ENCODE measurements around the gene EIPR1. TPM values are rescaled to one million over a fixed set of nuclear protein-coding genes. Genes with fewer than 3 reads are reported as not detected.

Gene EIPR1
- total RNA-seq, 2 donors from 2014 or later: 25.1 to 28.5 TPM

DNA sequence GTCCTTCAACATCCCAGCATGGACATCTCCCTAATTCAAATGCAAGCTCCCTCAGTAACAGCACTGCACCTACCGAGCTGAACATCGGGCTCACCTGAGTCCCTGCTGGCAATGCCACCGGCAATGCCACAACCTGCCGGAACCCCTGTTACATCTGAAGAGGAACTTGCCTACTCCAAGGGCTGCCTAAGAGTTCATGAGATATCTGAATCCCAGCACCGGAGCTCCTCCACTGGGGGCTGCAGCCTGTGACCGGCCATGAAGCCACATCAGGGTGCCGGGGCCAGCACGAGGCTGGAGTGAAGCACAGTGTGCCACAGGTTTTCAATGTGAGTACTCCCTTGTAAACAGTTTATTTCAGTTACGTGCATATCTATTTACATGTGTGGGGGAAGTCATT is 152.9 kb downstream of the EIPR1 start:
- ATAC-seq (no peak), DNase-seq (no peak)
- Mint-ChIP-seq H3K4me3 (peak overlapping the region; percentile 49), H3K27me3 (no peaks in the 10 kb centered on the region), H3K36me3 (ENCODE audit: low read depth) (peaks cover 3% of the 10 kb centered on the region), H3K4me1 (peaks cover 32% of the 10 kb centered on the region), H3K27ac (peak overlapping the region; percentile 100)
- no peaks in the 10 kb centered on the region for H3K9me3 ChIP-seq (ENCODE audit: control insufficient read depth, low read length, poor library complexity, severe bottlenecking)

GRCh38 chr2:3223080-3223923 is 154.3 kb downstream of the EIPR1 start:
- peak overlapping the region; percentile 57 for H3K4me3 Mint-ChIP-seq
- H3K27ac Mint-ChIP-seq: peak overlapping the region; percentile 100
- no peaks in the 10 kb centered on the region for H3K27me3 Mint-ChIP-seq
- H3K4me1 Mint-ChIP-seq: peaks cover 32% of the 10 kb centered on the region
- DNase-seq (peak; percentile 47 to 69 (median 65)), ATAC-seq (peak; percentile 83)
- H3K9me3 ChIP-seq (ENCODE audit: control insufficient read depth, low read length, poor library complexity, severe bottlenecking): no peaks in the 10 kb centered on the region
- H3K36me3 Mint-ChIP-seq (ENCODE audit: low read depth): peaks cover 3% of the 10 kb centered on the region

DNA sequence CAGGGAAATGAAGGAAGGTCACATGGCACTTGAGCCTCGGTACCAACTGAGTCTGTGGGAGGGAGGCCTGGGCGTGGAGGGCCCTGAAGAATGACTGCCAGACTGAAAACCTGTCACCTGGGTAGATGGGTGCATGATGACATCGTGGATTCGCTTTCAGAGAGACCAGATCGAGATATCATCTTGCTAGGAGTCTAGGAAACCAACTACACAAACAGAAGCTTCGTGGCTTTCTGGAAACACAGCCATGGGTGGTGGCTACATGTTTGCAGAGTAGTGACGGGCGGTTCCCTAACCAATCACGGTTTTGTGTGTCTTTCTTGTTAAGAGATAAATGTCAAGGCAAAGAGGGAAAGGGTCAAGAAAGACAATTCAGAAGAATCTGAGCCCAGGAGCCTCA is 155.0 kb downstream of the EIPR1 start:
- ATAC-seq (peak; percentile 81), DNase-seq (peak; percentile 24 to 60 (median 56))
- peaks cover 3% of the 10 kb centered on the region for H3K36me3 Mint-ChIP-seq (ENCODE audit: low read depth)
- H3K27ac Mint-ChIP-seq: peak overlapping the region; percentile 100
- H3K9me3 ChIP-seq (ENCODE audit: control insufficient read depth, low read length, poor library complexity, severe bottlenecking): no peaks in the 10 kb centered on the region
- no peaks in the 10 kb centered on the region for H3K27me3 Mint-ChIP-seq
- H3K4me1 Mint-ChIP-seq: peaks cover 35% of the 10 kb centered on the region
- H3K4me3 Mint-ChIP-seq: peak overlapping the region; percentile 57

- Mint-ChIP-seq H3K27me3 (no peaks in the 10 kb centered on the region), H3K4me3 (no peak overlapping the region), H3K4me1 (peaks cover 40% of the 10 kb centered on the region), H3K27ac (peak overlapping the region; percentile 61), H3K36me3 (ENCODE audit: low read depth) (no peaks in the 10 kb centered on the region)
- ATAC-seq (no peak), DNase-seq (no peak)
- no peaks in the 10 kb centered on the region for H3K9me3 ChIP-seq (ENCODE audit: control insufficient read depth, low read length, poor library complexity, severe bottlenecking)
These were observed 158.1 kb downstream of the EIPR1 start for GRCh38 chr2:3219536-3219935.

DNA sequence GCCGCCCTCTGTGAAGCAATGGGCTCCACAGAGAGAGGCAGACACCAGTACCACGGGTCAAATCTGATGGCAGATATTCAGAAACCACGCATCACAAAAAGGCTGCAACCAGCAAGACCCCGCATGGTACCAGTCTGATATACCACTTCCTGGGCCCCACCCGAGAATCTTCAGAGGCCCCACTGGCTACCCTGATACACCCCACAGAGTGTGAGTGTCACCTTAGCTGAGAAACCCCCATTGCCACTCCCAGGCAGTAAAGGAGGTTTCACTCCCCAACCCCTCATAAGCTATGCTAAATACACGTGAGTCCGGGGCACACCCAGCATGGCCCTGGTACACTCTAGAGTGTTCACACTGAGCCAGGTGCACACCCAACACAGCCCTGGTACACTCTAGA is 160.0 kb downstream of the EIPR1 start:
- Mint-ChIP-seq H3K27me3 (no peaks in the 10 kb centered on the region), H3K4me3 (no peak overlapping the region), H3K27ac (peak overlapping the region; percentile 92), H3K36me3 (ENCODE audit: low read depth) (no peaks in the 10 kb centered on the region), H3K4me1 (peaks cover 30% of the 10 kb centered on the region)
- no peak for ATAC-seq
- no peak for DNase-seq
- no peaks in the 10 kb centered on the region for H3K9me3 ChIP-seq (ENCODE audit: control insufficient read depth, low read length, poor library complexity, severe bottlenecking)

GRCh38 chr2:3216841-3217495 is 160.7 kb downstream of the EIPR1 start:
- H3K36me3 Mint-ChIP-seq (ENCODE audit: low read depth): peaks cover 2% of the 10 kb centered on the region
- no peaks in the 10 kb centered on the region for H3K9me3 ChIP-seq (ENCODE audit: control insufficient read depth, low read length, poor library complexity, severe bottlenecking)
- peak overlapping the region; percentile 92 for H3K27ac Mint-ChIP-seq
- no peaks in the 10 kb centered on the region for H3K27me3 Mint-ChIP-seq
- H3K4me1 Mint-ChIP-seq: peaks cover 24% of the 10 kb centered on the region
- DNase-seq (no peak), ATAC-seq (peak; percentile 42)
- no peak overlapping the region for H3K4me3 Mint-ChIP-seq

- no peaks in the 10 kb centered on the region for H3K9me3 ChIP-seq (ENCODE audit: control insufficient read depth, low read length, poor library complexity, severe bottlenecking)
- peaks cover 4% of the 10 kb centered on the region for H3K36me3 Mint-ChIP-seq (ENCODE audit: low read depth)
- peaks cover 22% of the 10 kb centered on the region for H3K4me1 Mint-ChIP-seq
- no peak for DNase-seq
- H3K27ac Mint-ChIP-seq: peak overlapping the region; percentile 92
- no peak overlapping the region for H3K4me3 Mint-ChIP-seq
- H3K27me3 Mint-ChIP-seq: no peaks in the 10 kb centered on the region
- no peak for ATAC-seq
These were observed 162.7 kb downstream of the EIPR1 start for GRCh38 chr2:3214806-3215404.

DNA sequence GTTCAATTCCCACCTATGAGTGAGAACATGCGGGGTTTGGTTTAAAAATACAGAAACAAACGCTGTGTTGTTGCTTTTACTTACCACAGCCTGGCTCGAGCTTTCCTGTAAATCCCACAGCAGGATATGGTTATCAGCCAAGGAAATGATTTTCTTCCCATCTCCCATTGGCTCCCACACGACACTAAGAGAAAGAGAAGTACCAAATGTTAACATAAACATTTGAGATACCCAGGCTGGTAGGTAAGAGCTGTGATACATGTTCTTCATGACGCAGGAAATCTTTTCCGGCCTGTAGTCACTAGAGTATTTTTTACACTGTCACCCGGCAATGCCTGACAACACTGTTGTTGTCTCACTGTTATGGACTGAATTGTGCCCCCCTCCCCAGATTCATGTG is 163.6 kb downstream of the EIPR1 start:
- H3K9me3 ChIP-seq (ENCODE audit: control insufficient read depth, low read length, poor library complexity, severe bottlenecking): no peaks in the 10 kb centered on the region
- H3K4me3 Mint-ChIP-seq: no peak overlapping the region
- peaks cover 8% of the 10 kb centered on the region for H3K36me3 Mint-ChIP-seq (ENCODE audit: low read depth)
- no peaks in the 10 kb centered on the region for H3K27me3 Mint-ChIP-seq
- H3K4me1 Mint-ChIP-seq: peaks cover 26% of the 10 kb centered on the region
- H3K27ac Mint-ChIP-seq: peak overlapping the region; percentile 92
- DNase-seq (no peak), ATAC-seq (no peak)

- DNase-seq (no peak), ATAC-seq (no peak)
- Mint-ChIP-seq H3K4me3 (no peak overlapping the region), H3K4me1 (peaks cover 31% of the 10 kb centered on the region), H3K27me3 (no peaks in the 10 kb centered on the region), H3K27ac (no peak overlapping the region), H3K36me3 (ENCODE audit: low read depth) (peaks cover 8% of the 10 kb centered on the region)
- no peaks in the 10 kb centered on the region for H3K9me3 ChIP-seq (ENCODE audit: control insufficient read depth, low read length, poor library complexity, severe bottlenecking)
These were observed 164.6 kb downstream of the EIPR1 start for GRCh38 chr2:3212984-3213383.

DNA sequence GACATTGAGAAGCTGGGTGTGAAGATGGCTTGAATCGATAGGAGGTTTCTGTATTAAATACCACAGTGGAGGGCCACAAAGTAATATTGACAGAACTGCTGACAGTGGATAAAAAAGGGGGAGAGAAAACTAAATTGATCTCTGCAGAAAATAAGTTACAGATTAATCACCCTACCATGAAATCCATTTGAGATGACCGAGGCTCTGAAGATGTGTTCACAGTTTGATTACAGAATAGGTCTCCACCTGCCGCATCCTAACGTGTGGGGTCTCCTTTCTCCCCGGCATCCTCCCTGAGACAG is 165.6 kb downstream of the EIPR1 start:
- H3K4me3 Mint-ChIP-seq: no peak overlapping the region
- H3K4me1 Mint-ChIP-seq: peaks cover 27% of the 10 kb centered on the region
- H3K27ac Mint-ChIP-seq: peak overlapping the region; percentile 80
- no peaks in the 10 kb centered on the region for H3K9me3 ChIP-seq (ENCODE audit: control insufficient read depth, low read length, poor library complexity, severe bottlenecking)
- peaks cover 8% of the 10 kb centered on the region for H3K36me3 Mint-ChIP-seq (ENCODE audit: low read depth)
- no peaks in the 10 kb centered on the region for H3K27me3 Mint-ChIP-seq
- ATAC-seq: no peak
- no peak for DNase-seq

DNA sequence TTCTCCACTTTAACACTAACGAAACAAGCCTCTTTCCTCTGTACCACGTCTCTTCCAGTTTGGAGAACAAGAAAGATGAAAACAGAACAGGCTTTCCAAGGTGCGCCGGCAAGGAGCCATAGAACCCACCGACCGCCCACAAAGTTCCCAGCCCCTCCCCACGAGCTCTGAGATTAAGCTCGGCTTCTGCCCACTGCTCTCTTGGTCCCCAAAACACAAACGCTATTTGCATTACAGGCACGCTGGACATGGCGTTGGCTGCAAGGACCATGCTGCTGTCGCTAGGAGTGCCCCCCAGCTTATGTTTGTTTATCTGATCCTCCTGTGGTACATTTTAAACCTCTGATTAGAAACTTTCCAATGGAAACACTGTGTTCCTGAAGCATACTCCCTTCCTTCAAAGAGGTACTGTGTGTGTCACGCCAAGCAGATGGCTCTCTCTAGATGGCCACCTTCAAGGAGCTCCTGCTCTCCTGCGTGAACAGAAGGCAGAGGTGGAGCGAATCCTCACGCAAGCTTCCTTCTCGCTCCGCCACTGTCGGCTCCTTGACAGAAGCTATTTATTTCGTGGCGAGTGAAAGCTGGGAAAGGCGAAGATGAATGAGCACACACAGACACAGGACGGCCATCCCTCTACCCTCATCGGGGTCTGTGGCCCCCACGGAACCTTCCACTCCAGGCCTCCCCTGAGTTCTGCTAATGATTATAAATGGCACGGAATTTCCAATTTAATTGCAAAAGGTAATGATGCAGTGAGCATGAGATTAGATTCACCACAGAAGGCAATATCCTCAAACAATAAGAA is 166.2 kb downstream of the EIPR1 start:
- Mint-ChIP-seq H3K4me3 (no peak overlapping the region), H3K4me1 (peaks cover 24% of the 10 kb centered on the region), H3K36me3 (ENCODE audit: low read depth) (peaks cover 8% of the 10 kb centered on the region), H3K27me3 (no peaks in the 10 kb centered on the region), H3K27ac (peak overlapping the region; percentile 80)
- no peak for ATAC-seq
- no peak for DNase-seq
- H3K9me3 ChIP-seq (ENCODE audit: control insufficient read depth, low read length, poor library complexity, severe bottlenecking): no peaks in the 10 kb centered on the region

GRCh38 chr2:3210257-3210656 is 167.4 kb downstream of the EIPR1 start:
- no peak for DNase-seq
- no peak overlapping the region for H3K27ac Mint-ChIP-seq
- no peak overlapping the region for H3K4me3 Mint-ChIP-seq
- no peak for ATAC-seq
- H3K9me3 ChIP-seq (ENCODE audit: control insufficient read depth, low read length, poor library complexity, severe bottlenecking): no peaks in the 10 kb centered on the region
- peaks cover 8% of the 10 kb centered on the region for H3K36me3 Mint-ChIP-seq (ENCODE audit: low read depth)
- H3K27me3 Mint-ChIP-seq: no peaks in the 10 kb centered on the region
- H3K4me1 Mint-ChIP-seq: peaks cover 17% of the 10 kb centered on the region

DNA sequence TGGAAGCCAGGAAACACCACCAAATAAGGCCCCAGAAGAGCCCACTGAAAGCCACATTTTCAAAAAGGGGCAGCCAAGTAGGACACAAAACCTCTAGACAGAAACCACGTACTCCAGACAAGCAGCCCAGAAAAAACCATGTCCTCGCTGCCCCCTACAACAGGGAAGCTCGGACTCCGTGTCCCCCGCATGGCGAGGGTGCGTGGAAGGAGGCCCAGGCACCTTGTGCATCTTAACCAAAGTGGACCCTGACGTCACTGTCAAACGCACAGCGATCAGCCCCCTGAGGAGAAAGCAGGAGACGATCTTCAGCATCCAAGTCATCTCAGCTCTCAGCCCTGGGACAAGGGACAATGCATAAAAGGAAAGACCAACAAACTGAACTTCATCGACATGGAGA is 168.4 kb downstream of the EIPR1 start:
- peak overlapping the region; percentile 93 for H3K27ac Mint-ChIP-seq

More for the DNA sequence above, 168.4 kb downstream of the EIPR1 start:
- Mint-ChIP-seq H3K27me3 (no peaks in the 10 kb centered on the region), H3K4me1 (peaks cover 12% of the 10 kb centered on the region), H3K36me3 (ENCODE audit: low read depth) (peaks cover 8% of the 10 kb centered on the region), H3K4me3 (no peak overlapping the region)
- no peak for ATAC-seq
- no peak for DNase-seq
- no peaks in the 10 kb centered on the region for H3K9me3 ChIP-seq (ENCODE audit: control insufficient read depth, low read length, poor library complexity, severe bottlenecking)

All from T-helper 17 cell (primary cell).